Upper lobe of right lung (tissue), 1 donor: ENCODE data around the gene SLC39A13. TPM values are rescaled to one million over a fixed set of nuclear protein-coding genes. Genes with fewer than 3 reads are reported as not detected.

Experiments used
- ATAC-seq: fragments of 200-7000 bp; cut with Tn5 transposase; one replicate; pipeline ENCODE4 v1.9.1; 2020; ENCODE audit warnings: mild to moderate bottlenecking, moderate library complexity
- DNase-seq: peaks from one replicate; pipeline ENCODE4 v3.0.0-alpha.2; 2020
- H3K27ac ChIP-seq: fragments of 200-600 bp; one replicate; pipeline ENCODE4 v1.8.0; 2022
- H3K27me3 ChIP-seq: fragments of 200-600 bp; one replicate; pipeline ENCODE4 v1.8.0; 2022; ENCODE audit warnings: mild to moderate bottlenecking
- H3K36me3 ChIP-seq: fragments of 200-600 bp; one replicate; pipeline ENCODE4 v1.8.0; 2022
- H3K4me1 ChIP-seq: fragments of 200-600 bp; one replicate; pipeline ENCODE4 v1.8.0; 2022
- H3K4me3 ChIP-seq: fragments of 200-600 bp; one replicate; pipeline ENCODE4 v1.8.0; 2022; ENCODE audit warnings: mild to moderate bottlenecking
- H3K9me3 ChIP-seq: fragments of 200-600 bp; one replicate; pipeline ENCODE4 v1.8.0; 2022
- intact Hi-C: fragments of 100-400 bp; cut with DNase I; formaldehyde crosslinking; loops from one replicate; pipeline ENCODE4 v1.11.0; 2022
- total RNA-seq: library from RNA; stranded (reverse); fragmentation: NEBNext Ultra II Directional; extraction: Animal tissue kit (Norgen Biotek cat#: 25700); gene quantifications from one replicate; pipeline ENCODE4 v1.2.1, GENCODE V29; 2021
- TF ChIP-seq, protein P1 (sequence below): fragments of 200-600 bp; IDR thresholded peaks from one replicate; pipeline ENCODE4 v1.8.0; 2022; ENCODE audit warnings: antibody characterized with exemption
- donor health status: DM: no; HTN: yes; CAD: no; lungs with severe emphysema.

Gene SLC39A13
- total RNA-seq, 1 donor from 2014 or later = 62.0 TPM

DNA sequence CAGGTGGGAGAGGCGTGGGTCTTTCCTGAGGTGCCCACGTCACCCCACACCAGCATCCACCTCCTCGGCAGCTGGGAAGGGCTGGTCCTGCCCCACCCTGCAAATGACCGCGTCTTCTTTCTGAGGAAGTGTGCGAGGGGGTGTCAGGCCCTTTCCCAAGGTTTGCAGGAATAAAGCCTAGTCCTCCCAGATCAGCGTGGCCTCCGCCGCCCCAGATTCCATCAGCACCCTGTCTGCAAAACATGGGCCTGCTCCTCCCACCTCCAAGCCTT, 14.4 kb upstream of the SLC39A13 start:
- Histone ChIP-seq H3K4me1 (peaks cover 23% of the 10 kb centered on the region), H3K4me3 (peak overlapping the region; percentile 25), H3K27ac (peak overlapping the region; percentile 95), H3K36me3 (no peaks in the 10 kb centered on the region), H3K27me3 (no peaks in the 10 kb centered on the region), H3K9me3 (no peaks in the 10 kb centered on the region)
- TF ChIP-seq, protein P1, sequence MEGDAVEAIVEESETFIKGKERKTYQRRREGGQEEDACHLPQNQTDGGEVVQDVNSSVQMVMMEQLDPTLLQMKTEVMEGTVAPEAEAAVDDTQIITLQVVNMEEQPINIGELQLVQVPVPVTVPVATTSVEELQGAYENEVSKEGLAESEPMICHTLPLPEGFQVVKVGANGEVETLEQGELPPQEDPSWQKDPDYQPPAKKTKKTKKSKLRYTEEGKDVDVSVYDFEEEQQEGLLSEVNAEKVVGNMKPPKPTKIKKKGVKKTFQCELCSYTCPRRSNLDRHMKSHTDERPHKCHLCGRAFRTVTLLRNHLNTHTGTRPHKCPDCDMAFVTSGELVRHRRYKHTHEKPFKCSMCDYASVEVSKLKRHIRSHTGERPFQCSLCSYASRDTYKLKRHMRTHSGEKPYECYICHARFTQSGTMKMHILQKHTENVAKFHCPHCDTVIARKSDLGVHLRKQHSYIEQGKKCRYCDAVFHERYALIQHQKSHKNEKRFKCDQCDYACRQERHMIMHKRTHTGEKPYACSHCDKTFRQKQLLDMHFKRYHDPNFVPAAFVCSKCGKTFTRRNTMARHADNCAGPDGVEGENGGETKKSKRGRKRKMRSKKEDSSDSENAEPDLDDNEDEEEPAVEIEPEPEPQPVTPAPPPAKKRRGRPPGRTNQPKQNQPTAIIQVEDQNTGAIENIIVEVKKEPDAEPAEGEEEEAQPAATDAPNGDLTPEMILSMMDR = no peak
- DNase-seq (peak; percentile 79), ATAC-seq (peak; percentile 48)
- intact Hi-C loops = no loop called here

DNA sequence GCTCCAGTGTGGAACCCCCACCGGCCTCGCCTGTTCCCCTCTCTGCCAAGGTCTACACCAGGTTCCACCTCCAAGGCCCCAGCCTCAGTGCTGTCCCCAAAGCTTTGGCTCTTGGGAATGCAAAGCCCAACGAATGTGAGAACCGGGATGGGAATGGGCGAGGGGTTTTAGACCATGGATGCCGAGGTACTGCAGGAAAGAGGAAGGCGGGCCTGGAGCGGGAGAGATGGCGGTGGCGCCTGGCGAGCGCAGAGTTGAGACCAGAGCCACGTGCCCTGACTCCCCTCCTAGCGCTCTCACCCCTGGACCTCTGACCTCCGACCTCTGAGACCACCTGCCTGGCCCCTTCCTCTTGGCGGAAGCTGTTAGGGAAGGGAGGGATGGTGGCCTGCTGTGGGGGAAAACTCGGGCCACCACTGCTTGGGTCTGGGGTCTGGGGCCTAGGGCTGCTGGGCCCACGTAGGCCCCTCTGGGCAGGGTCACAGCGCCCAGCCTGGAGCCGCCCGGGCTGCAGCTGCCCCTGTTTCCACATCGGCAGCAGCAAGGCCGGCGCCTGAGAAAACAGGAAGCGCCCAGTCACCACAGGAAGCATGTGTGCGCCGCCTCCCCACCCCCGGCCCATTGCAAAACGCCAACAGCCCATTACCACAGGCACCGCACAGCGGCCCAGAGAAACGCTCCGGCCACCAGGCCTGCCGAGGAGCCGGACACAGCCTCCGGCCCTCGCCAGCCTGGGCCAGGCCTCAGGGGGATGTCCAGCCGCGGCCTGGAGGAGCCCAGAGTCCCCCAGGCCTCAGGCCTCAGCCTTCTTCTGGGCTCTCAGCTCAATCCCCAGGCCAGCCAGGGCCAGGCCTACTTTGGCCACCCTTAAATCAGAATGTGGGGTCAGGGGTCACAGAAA, 13.8 kb upstream of the SLC39A13 start:
- peak overlapping the region; percentile 95 for H3K27ac ChIP-seq
- H3K9me3 ChIP-seq = no peaks in the 10 kb centered on the region
- ATAC-seq (peak; percentile 70), DNase-seq (peak; percentile 85)
- peak overlapping the region; percentile 25 for H3K4me3 ChIP-seq
- no peaks in the 10 kb centered on the region for H3K27me3 ChIP-seq
- H3K4me1 ChIP-seq = peaks cover 26% of the 10 kb centered on the region
- TF ChIP-seq, protein P1 = no peak
- no peaks in the 10 kb centered on the region for H3K36me3 ChIP-seq
- intact Hi-C loops = no loop called here

DNA sequence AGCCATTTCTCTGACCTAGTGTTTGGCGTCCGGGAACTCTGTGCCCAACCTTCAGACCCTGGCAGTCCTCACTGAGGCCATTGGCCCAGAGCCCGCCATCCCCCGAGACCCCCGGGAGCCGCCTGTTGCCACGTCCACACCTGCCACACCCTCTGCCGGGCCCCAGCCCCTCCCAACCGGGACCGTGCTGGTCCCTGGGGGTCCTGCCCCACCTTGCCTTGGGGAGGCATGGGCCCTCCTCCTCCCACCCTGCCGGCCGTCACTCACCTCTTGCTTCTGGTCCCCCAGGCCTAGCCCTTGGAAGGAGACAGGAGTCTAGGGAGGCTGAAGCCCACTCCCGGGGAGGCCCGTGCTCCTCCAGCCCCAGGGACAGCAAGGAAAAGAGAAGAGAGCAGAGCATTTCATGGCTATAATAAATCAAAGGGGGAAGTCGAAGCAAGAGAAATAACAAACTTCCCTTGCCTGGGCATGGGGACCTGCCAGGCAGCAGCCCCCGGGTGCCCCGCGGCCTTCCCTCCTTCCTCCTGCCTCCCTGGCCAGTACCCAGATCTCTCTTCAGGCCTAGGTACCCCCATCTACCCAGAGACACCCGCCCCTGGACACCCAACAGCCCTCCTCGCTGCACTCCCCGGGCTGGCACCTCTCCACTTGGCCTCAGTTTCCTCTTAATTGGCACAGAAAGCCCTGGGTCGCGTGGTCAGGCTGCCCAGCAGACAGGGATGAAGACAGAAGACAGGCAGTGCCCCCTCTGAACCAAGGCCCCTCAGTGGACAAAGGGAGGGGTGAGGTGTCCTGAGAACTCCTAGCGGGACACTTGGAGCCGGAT, 13.0 kb upstream of the SLC39A13 start:
- Histone ChIP-seq H3K4me1 (peaks cover 30% of the 10 kb centered on the region), H3K9me3 (no peaks in the 10 kb centered on the region), H3K36me3 (no peaks in the 10 kb centered on the region), H3K4me3 (peak overlapping the region; percentile 25), H3K27me3 (no peaks in the 10 kb centered on the region), H3K27ac (peak overlapping the region; percentile 95)
- no peak for DNase-seq
- TF ChIP-seq, protein P1 = no peak
- ATAC-seq = no peak
- intact Hi-C loops = no loop called here

DNA sequence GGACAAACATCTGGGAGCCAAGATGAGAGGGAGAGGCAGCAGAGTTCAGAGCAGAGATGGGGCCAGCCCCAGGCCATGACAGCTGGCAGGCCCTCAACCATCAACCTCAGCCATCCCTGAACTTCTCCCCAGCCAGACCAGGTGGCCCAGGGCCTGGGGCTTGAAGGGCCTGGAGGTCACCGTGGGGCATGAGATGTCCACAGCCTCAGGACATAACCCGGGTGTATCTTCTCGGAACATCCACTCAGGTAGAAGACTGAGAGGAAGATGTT, 12.4 kb upstream of the SLC39A13 start:
- intact Hi-C loops = no loop called here
- DNase-seq = no peak
- ATAC-seq = no peak

DNA sequence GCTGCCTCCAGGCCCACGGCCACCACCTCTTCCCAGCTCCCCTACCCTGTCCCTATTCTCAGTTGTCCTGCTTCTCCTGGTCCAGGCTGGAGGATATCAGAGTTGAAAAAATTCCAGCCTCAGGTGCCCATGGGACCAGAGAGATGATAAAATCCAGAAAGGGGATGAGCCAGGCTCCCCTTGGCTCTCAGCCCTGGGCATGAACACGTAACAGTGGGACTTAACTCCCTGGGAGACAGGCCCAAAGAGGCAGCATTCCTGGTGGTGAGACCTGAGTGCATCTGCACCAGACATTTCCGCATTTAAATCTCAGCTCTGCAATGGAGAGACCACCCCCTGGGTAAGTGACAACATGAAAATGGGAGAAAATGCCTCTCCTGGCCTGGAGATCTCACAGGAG, 10.4 kb upstream of the SLC39A13 start:
- Histone ChIP-seq H3K4me3 (no peak overlapping the region), H3K4me1 (peaks cover 30% of the 10 kb centered on the region)

More for the DNA sequence above, 12.4 kb upstream of the SLC39A13 start:
- Histone ChIP-seq H3K4me1 (peaks cover 30% of the 10 kb centered on the region), H3K27me3 (no peaks in the 10 kb centered on the region), H3K9me3 (no peaks in the 10 kb centered on the region), H3K4me3 (no peak overlapping the region), H3K36me3 (no peaks in the 10 kb centered on the region), H3K27ac (peak overlapping the region; percentile 95)
- TF ChIP-seq, protein P1 = no peak

More for the DNA sequence above, 10.4 kb upstream of the SLC39A13 start:
- H3K27me3 ChIP-seq = no peaks in the 10 kb centered on the region
- no peaks in the 10 kb centered on the region for H3K36me3 ChIP-seq
- H3K9me3 ChIP-seq = no peaks in the 10 kb centered on the region
- DNase-seq = no peak
- no peak for ATAC-seq
- H3K27ac ChIP-seq = no peak overlapping the region
- intact Hi-C loops = no loop called here
- TF ChIP-seq, protein P1 = no peak
